ENCODE measurements around the gene FSD1. TPM values are rescaled to one million over a fixed set of nuclear protein-coding genes. Genes with fewer than 3 reads are reported as not detected.

Gene FSD1
- total RNA-seq, 6 experiments from 2014 or later, result 0.19 to 2.2 (median 0.52) TPM; not detected in 2

DNA sequence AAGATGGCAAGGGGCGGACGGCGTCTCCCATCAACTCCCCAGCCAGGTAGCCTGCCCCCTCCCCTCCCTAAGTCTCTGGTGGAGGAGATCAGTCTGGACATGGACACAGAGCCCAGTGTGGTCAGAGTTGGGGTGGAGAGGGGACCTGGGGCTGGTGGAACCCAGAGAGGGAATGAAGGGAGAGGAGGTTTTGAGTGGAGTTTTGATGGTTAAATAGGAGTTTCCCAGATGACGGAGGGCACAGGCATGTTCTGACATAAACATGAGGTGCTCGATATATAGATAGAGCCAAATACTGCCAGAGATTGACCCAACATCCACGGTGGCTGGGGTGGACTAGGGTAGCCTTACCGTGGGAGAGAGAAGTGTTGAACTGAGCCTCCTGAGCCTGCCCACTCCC, 14.1 kb downstream of the FSD1 start:
- no peaks in the 10 kb centered on the region for H3K27me3 ChIP-seq
- no peaks in the 10 kb centered on the region for H3K4me1 ChIP-seq
- DNase-seq (no peak), ATAC-seq (no peak)
- intact Hi-C loops (cut with DNase I), result no loop called here
- no peak for TF ChIP-seq POLR2A (IDR thresholded peaks at IDR 0.05)
- TF ChIP-seq, protein P1, sequence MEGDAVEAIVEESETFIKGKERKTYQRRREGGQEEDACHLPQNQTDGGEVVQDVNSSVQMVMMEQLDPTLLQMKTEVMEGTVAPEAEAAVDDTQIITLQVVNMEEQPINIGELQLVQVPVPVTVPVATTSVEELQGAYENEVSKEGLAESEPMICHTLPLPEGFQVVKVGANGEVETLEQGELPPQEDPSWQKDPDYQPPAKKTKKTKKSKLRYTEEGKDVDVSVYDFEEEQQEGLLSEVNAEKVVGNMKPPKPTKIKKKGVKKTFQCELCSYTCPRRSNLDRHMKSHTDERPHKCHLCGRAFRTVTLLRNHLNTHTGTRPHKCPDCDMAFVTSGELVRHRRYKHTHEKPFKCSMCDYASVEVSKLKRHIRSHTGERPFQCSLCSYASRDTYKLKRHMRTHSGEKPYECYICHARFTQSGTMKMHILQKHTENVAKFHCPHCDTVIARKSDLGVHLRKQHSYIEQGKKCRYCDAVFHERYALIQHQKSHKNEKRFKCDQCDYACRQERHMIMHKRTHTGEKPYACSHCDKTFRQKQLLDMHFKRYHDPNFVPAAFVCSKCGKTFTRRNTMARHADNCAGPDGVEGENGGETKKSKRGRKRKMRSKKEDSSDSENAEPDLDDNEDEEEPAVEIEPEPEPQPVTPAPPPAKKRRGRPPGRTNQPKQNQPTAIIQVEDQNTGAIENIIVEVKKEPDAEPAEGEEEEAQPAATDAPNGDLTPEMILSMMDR (IDR thresholded peaks at IDR 0.05), result no peak
- H3K9me3 ChIP-seq, result no peaks in the 10 kb centered on the region
- no peak overlapping the region for H3K4me3 ChIP-seq
- no peaks in the 10 kb centered on the region for H3K36me3 ChIP-seq
- 93% methylated on average over 4 of the region's 7 CpGs for WGBS (ENCODE audit: insufficient coverage, low coverage, low lambda C conversion rate, missing lambda C conversion rate)
- no peak overlapping the region for H3K27ac ChIP-seq

DNA sequence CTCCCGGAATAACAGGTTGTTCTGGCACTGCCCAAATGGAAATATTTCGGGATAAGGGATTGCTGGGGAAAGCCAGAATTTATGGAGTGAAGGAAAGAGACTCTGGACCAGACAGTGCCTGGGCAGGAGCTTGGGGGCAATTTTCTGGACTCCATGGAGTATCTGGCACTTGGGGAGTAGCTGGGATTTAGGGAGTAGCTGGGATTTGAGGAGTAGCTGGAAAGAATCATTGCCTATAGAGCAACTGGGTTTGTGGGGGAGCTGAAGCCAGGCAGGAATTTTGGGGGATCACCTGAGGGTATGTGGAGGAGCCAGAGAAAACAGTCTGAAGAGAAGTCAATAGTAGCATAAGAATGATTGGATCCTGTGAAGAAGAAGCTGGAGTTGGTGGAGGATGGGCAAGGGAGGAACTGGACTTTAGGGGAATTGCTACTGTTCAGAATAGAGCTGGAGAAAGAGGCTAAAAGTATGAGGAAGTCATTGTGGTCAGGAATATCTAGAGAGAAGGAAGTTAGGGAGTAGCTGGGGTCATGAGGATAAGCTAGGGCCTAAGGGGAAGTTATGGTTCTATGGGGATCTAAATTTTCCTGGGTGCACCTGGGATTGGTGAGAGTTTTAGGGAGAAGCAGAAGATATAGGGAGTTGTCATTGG, 14.8 kb downstream of the FSD1 start:
- ATAC-seq, result peak in 1 of 4 donors; percentile 22
- Histone ChIP-seq H3K4me1 (no peaks in the 10 kb centered on the region), H3K27me3 (no peaks in the 10 kb centered on the region), H3K4me3 (no peak overlapping the region), H3K9me3 (no peaks in the 10 kb centered on the region), H3K27ac (no peak overlapping the region), H3K36me3 (no peaks in the 10 kb centered on the region)
- TF ChIP-seq, protein P1 (IDR thresholded peaks at IDR 0.05), result no peak
- TF ChIP-seq POLR2A (IDR thresholded peaks at IDR 0.05), result no peak
- no peak for DNase-seq
- intact Hi-C loops (cut with DNase I), result no loop called here
- WGBS (ENCODE audit: insufficient coverage, low coverage, low lambda C conversion rate, missing lambda C conversion rate), result 100% methylated on average over 1 of the region's 2 CpGs

DNA sequence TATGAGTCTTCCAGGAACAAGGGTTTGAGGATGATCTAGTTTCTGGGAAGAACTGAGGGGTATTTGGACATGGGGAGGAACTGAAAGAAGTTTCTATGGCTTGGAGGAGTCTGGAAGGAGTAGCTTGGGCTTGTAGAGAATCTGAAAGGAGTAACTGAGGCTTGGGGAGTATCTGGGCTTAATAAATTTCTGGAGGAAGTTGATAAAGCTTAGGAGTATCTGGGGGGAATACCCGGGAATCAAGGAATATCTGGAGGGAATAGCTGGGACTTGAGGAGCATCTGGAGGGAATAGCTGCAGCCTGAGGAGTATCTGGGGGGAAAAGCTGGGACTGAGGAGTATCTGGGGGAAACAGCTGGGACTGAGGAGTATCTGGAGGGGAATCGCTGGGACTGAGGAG, 16.0 kb downstream of the FSD1 start:
- Histone ChIP-seq H3K27ac (no peak overlapping the region), H3K27me3 (no peaks in the 10 kb centered on the region), H3K36me3 (no peaks in the 10 kb centered on the region), H3K4me1 (no peaks in the 10 kb centered on the region), H3K9me3 (no peaks in the 10 kb centered on the region), H3K4me3 (no peak overlapping the region)
- no peak for TF ChIP-seq POLR2A (IDR thresholded peaks at IDR 0.05)
- TF ChIP-seq, protein P1 (IDR thresholded peaks at IDR 0.05), result no peak
- DNase-seq (no peak), ATAC-seq (no peak)
- intact Hi-C loops (cut with DNase I), result no loop called here
- WGBS (ENCODE audit: insufficient coverage, low coverage, low lambda C conversion rate, missing lambda C conversion rate), result 84% methylated on average over 2 of the region's 2 CpGs

DNA sequence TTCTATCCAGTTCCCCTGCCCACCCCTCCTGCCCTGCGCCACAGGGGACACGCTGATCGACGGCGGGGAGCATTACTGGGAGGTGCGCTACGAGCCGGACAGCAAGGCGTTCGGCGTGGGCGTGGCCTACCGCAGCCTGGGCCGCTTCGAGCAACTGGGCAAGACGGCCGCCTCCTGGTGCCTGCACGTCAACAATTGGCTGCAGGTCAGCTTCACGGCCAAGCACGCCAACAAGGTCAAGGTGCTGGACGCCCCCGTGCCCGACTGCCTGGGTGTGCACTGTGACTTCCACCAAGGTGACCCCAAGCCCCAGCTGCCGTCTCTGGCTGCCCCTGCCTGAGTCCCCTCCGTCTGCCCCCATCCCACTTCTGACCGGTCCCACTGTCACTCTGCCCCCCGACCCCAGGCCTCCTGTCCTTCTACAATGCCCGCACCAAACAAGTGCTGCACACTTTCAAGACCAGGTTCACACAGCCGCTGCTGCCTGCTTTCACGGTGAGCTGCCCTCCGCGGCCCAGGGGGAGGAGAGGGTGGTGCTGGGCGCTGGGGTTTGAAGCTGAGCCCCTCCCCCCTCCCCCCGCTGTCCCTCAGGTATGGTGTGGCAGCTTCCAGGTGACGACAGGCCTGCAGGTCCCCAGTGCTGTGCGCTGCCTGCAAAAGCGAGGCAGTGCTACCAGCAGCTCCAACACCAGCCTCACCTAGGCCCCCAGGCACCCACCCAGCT, 18.7 kb downstream of the FSD1 start:
- no peak overlapping the region for H3K4me3 ChIP-seq
- H3K27me3 ChIP-seq, result no peaks in the 10 kb centered on the region
- WGBS (ENCODE audit: insufficient coverage, low coverage, low lambda C conversion rate, missing lambda C conversion rate), result 58% methylated on average over 6 of the region's 37 CpGs
- no peak for TF ChIP-seq POLR2A (IDR thresholded peaks at IDR 0.05)
- TF ChIP-seq, protein P1 (IDR thresholded peaks at IDR 0.05), result no peak
- H3K4me1 ChIP-seq, result no peaks in the 10 kb centered on the region
- DNase-seq (peak in 1 of 3 donors; percentile 38), ATAC-seq (peak; percentile 10 to 63 (median 43))
- H3K36me3 ChIP-seq, result no peaks in the 10 kb centered on the region
- H3K9me3 ChIP-seq, result no peaks in the 10 kb centered on the region
- intact Hi-C loops (cut with DNase I), result no loop called here
- no peak overlapping the region for H3K27ac ChIP-seq

Data from right lobe of liver (tissue), 6 donors.